Stimulated activated CD8-positive, alpha-beta memory T cell treated with anti-CD3 and anti-CD28 coated beads, Interleukin-15, amount 100 ng/mL, for 24 hours (primary cell): ENCODE data around the gene CRIP2.
A peak's percentile ranks its signal among the peaks of the same experiment; 100 is the strongest.

ENCODE experiments used
- DNase-seq: peaks from one replicate; pipeline ENCODE4 v3.0.0-alpha.2; 2020; ENCODE audit warnings: low read depth

CRIP2 gene

GRCh38 chr14:105444859-105445258, 29.8 kb upstream of the CRIP2 start:
- no peak for DNase-seq

DNA sequence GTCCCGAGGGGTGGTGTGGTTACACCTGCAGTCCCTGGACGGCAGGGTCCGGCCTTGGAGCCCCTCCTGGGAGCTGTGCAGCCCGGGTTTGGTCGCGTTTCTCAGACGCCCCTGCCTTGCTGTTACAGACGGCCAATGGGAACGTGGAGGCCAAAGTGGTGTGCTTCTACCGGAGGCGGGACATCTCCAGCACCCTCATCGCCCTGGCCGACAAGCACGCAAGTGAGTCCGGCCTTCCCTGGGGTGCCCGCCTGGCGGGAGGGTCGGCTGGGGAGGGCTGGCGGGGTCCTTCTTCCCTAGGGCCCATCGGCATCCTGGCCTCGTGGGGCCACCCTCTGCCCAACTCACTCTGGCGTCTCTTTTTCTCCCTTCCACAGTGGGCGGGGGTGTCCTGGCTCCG, 29.3 kb upstream of the CRIP2 start:
- DNase-seq, result no peak

- no peak for DNase-seq
These were observed 28.4 kb upstream of the CRIP2 start for GRCh38 chr14:105445901-105446845.

GRCh38 chr14:105446971-105447370, 27.6 kb upstream of the CRIP2 start:
- no peak for DNase-seq

GRCh38 chr14:105447651-105448640, 26.7 kb upstream of the CRIP2 start:
- no peak for DNase-seq

DNA sequence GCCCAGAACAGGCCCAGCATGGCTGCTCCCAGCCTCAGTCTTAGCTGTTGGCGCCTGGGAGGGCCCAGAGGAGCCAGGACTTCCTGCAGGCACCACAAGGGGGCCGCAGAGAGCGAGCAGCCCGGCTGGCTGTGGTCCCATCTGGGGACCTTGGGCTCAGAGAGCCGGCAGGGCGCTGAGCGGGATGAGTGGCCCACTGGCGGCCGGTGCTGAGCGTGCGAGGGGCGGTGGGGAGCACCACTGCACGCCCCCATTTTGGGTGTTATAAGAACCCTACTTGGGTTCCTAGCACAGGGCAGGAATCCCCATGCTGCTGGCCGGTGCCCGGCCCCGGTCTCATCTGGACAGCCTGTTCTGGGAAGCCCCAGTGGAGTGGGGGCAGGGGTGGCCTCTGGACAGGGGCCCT, 25.9 kb upstream of the CRIP2 start:
- DNase-seq, result peak; percentile 29

- DNase-seq, result no peak
These were observed 25.1 kb upstream of the CRIP2 start for GRCh38 chr14:105449276-105450122.

- no peak for DNase-seq
These were observed 24.5 kb upstream of the CRIP2 start for GRCh38 chr14:105450123-105450505.

GRCh38 chr14:105450864-105451720, 23.5 kb upstream of the CRIP2 start:
- DNase-seq, result no peak

GRCh38 chr14:105452963-105453362, 21.7 kb upstream of the CRIP2 start:
- no peak for DNase-seq

DNA sequence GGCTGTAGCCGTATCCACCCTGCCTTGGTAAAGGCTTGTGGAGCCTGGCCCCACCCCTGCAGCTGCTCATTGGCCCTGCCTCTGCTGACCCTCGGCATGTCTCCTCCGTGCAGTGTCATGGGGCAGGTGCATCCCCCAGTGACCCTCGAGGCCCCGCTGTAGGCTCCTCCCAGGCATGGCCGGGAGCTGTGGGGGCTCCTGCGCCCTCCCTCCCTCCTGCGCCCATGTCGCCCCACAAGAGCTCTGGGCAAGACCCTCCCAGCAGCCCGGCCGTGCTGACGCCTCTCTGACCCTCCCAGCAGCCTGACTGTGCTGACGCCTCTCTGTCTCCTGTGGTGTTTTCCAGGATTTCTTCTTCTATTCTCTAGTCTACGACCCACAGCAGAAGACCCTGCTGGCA, 20.8 kb upstream of the CRIP2 start:
- no peak for DNase-seq

GRCh38 chr14:105455086-105455640, 19.5 kb upstream of the CRIP2 start:
- DNase-seq, result no peak

DNA sequence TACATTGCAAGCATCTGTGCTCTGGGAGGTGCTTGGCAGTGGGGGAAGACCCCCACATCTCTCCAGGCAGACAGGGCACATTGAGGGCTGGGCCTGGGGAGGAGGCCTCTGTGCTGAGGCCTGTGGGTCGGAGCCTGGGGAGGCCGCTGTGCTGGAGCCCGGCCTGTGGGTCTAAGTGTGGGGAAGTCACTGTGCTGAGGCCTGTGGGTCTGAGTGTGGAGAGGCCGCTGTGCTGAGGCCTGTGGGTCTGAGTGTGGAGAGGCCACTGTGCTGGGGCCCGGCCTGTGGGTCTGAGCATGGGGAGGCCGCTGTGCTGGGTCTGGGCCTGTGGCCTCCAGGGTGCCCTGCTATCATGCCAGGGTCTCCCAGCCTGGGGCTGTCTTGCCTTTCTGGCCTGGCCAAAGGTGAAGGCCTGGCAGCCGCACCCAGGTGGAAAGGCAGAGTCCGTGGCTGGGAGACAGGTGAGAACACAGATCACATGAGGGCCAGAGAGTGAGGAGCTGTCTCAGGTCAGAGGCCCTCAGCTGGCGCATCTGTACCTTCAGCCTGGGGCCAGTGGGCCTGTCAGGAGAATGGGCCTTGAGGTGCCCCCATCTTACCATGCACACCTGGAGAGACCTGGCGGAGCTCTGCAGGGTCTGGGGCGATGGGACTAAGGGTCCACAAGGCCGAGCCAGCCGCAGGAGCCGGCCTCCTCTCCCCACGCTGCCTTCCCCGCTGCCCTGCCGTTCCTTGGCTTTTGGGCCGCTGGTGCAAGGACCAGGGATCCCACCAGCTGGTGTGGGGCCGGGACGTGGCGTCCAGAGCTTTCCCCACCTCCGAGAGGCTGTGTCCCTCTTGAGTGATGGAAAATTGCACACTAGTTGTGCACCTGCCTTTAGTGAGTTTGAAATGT, 18.6 kb upstream of the CRIP2 start:
- DNase-seq, result no peak

DNA sequence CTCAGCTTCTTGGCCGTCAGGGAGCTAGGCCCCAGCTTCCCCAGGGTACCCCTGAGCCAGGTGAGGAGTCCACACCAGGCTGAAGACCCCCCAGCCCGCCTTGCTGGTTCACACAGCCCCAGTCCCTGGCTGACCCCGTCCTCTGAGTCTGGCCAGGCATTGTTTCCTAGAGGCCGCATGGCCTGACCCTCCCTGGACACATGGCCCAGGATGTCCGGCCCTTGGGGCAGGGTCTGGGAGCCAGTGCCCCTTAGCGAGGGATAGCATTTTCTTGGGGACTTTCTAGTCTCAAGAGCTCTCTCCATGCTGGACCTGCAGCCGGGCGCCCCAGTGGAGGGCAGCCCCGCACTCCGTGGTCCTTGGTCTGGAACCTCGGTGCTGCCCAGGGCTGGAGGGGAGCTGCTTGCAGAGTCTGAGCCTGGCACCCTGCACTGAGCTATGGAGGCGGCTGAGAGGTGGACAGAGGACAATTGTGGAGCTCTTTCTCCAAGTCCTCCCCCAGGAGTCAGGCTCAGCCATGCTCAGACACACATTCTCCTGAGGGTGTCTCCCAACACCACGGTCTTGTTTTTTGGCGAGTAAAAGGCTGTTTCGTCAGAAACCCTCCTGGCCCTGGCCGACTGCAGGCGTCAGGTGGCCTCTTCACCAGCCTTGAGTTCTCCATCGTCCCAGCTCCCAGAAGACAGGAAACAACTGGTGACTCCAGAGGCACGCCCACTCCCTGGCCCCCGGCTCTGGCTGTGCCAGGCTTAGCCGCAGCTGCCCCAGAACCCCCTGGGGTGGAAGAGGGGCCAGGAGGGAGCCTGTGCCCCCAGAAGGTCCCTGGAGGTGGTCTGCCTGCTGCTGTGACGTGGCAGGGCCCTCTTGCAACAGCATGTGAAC, 17.6 kb upstream of the CRIP2 start:
- no peak for DNase-seq

DNA sequence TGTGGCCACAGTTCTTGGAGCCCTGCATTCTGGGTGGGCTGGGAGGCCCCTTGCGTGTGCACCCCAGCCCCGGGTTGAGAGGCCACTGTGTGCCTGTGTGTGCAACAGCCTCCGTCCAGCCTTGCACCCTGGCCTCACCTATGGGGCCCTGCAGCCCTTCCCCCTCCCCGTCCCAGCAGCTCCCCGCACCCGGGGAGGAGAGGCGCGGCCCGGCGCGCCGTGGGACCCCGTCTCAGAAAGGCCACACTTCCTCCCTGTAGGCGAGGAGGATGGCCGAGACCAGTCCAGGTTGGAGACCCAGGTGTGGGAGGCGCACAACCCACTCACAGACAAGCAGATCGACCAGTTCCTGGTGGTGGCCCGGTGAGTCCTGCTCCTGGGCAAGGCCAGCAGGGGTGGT, 16.6 kb upstream of the CRIP2 start:
- DNase-seq, result no peak

- no peak for DNase-seq
These were observed 16.1 kb upstream of the CRIP2 start for GRCh38 chr14:105458571-105458970.

- DNase-seq, result no peak
These were observed 14.5 kb upstream of the CRIP2 start for GRCh38 chr14:105460116-105460515.

- DNase-seq, result no peak
These were observed 14.0 kb upstream of the CRIP2 start for GRCh38 chr14:105460616-105461015.
